Smooth muscle cell (in vitro differentiated cells): ENCODE data around the gene DNAJB12. TPM values are rescaled to one million over a fixed set of nuclear protein-coding genes. Genes with fewer than 3 reads are reported as not detected.
A peak's percentile ranks its signal among the peaks of the same experiment; 100 is the strongest.

Experiments used
- DNase-seq: peaks from one replicate; lab custom pipeline; 2025; ENCODE audit not compliant: unreplicated experiment; lab: John Stamatoyannopoulos, UW
- H2AFZ ChIP-seq: fragments of 200-600 bp; sonication (generic); 2 replicates; pipeline ENCODE4 v1.6.0; 2016; ENCODE audit warnings: antibody characterized with exemption, low read depth, mild to moderate bottlenecking
- H3F3A ChIP-seq: fragments of 200-600 bp; sonication (generic); 2 replicates; pipeline ENCODE4 v1.6.0; 2017; ENCODE audit warnings: antibody characterized with exemption, low read depth
- H3K27ac ChIP-seq: fragments of 200-600 bp; sonication (generic); 2 replicates; pipeline ENCODE4 v1.5.1; 2016; ENCODE audit warnings: low read depth, mild to moderate bottlenecking
- H3K27me3 ChIP-seq: fragments of 200-600 bp; sonication (generic); 2 replicates; pipeline ENCODE4 v1.6.1; 2016; ENCODE audit warnings: low read depth, mild to moderate bottlenecking
- H3K36me3 ChIP-seq: fragments of 200-600 bp; sonication (generic); 2 replicates; pipeline ENCODE4 v1.5.1; 2016; ENCODE audit warnings: low read depth
- H3K4me1 ChIP-seq: fragments of 200-600 bp; sonication (generic); 2 replicates; pipeline ENCODE4 v1.5.1; 2016; ENCODE audit warnings: low read depth
- H3K4me2 ChIP-seq: fragments of 200-600 bp; sonication (generic); 2 replicates; pipeline ENCODE4 v1.6.0; 2016; ENCODE audit warnings: mild to moderate bottlenecking
- H3K4me3 ChIP-seq: fragments of 200-600 bp; sonication (generic); 2 replicates; pipeline ENCODE4 v1.5.1; 2016; ENCODE audit warnings: mild to moderate bottlenecking
- H3K79me2 ChIP-seq: fragments of 200-600 bp; sonication (generic); 2 replicates; pipeline ENCODE4 v1.6.0; 2016; ENCODE audit warnings: low read depth, mild to moderate bottlenecking
- H3K9ac ChIP-seq: fragments of 200-600 bp; sonication (generic); 2 replicates; pipeline ENCODE4 v1.6.0; 2016; ENCODE audit warnings: low read depth
- H3K9me3 ChIP-seq: fragments of 200-600 bp; sonication (generic); replicated peaks from 2 replicates; pipeline ENCODE4 v1.5.1; 2016; ENCODE audit warnings: low read depth
- H4K20me1 ChIP-seq: fragments of 200-600 bp; sonication (generic); 2 replicates; pipeline ENCODE4 v1.6.0; 2016; ENCODE audit warnings: low read depth
- CTCF ChIP-seq: fragments of 200-600 bp; sonication (generic); IDR thresholded peaks from 2 replicates; pipeline ENCODE4 v1.5.1; 2017; ENCODE audit warnings: borderline replicate concordance, mild to moderate bottlenecking, antibody characterized with exemption; ENCODE audit not compliant: insufficient read depth, poor library complexity, severe bottlenecking
- WGBS: methylation state at CpG from one replicate; pipeline ENCODE4 v1.1.7; 2016; ENCODE audit warnings: low lambda C conversion rate; 5-methylcytosine and 5-hydroxymethylcytosine counted together
- polyA plus RNA-seq: library from polyadenylated mRNA; unstranded; fragments of >200 nt; fragmentation: Nextera tagmentation; extraction: Ambion mirVana; gene quantifications from 2 replicates; pipeline ENCODE4 v1.2.1, GENCODE V29; 2016
- total RNA-seq: library from RNA; depleted of rRNA; stranded (reverse); fragments of >200 nt; gene quantifications from 2 replicates; pipeline ENCODE4 v1.2.3, GENCODE V29; 2014

The DNAJB12 gene
- total and polyA plus RNA-seq, 2 experiments from 2014 or later = 12.5 to 24.5 TPM

GRCh38 chr10:72316386-72316700 lies 38.4 kb downstream of the DNAJB12 start:
- Histone ChIP-seq H3K9ac (no peak overlapping the region), H3F3A (peaks cover 9% of the 10 kb centered on the region), H3K27ac (no peak overlapping the region), H3K79me2 (no peaks in the 10 kb centered on the region), H3K9me3 (no peaks in the 10 kb centered on the region), H3K27me3 (no peaks in the 10 kb centered on the region), H3K4me1 (peaks cover 13% of the 10 kb centered on the region), H3K4me3 (no peak overlapping the region), H4K20me1 (no peaks in the 10 kb centered on the region), H3K36me3 (no peaks in the 10 kb centered on the region), H2AFZ (no peak overlapping the region), H3K4me2 (no peak overlapping the region)
- 94% methylated on average over 3 of the region's 3 CpGs for WGBS
- TF ChIP-seq CTCF = no peak
- DNase-seq = no peak

- no peaks in the 10 kb centered on the region for H4K20me1 ChIP-seq
- WGBS = 93% methylated on average over 2 of the region's 2 CpGs
- no peak overlapping the region for H3K4me2 ChIP-seq
- no peaks in the 10 kb centered on the region for H3K9me3 ChIP-seq
- H3K27me3 ChIP-seq = no peaks in the 10 kb centered on the region
- H3F3A ChIP-seq = peaks cover 8% of the 10 kb centered on the region
- no peak overlapping the region for H3K27ac ChIP-seq
- H3K4me1 ChIP-seq = peaks cover 8% of the 10 kb centered on the region
- no peaks in the 10 kb centered on the region for H3K36me3 ChIP-seq
- no peak for DNase-seq
- H3K79me2 ChIP-seq = no peaks in the 10 kb centered on the region
- no peak overlapping the region for H3K9ac ChIP-seq
- no peak for TF ChIP-seq CTCF
- no peak overlapping the region for H2AFZ ChIP-seq
- no peak overlapping the region for H3K4me3 ChIP-seq
Measured at GRCh38 chr10:72315611-72316385, 38.9 kb downstream of the DNAJB12 start.

- H2AFZ ChIP-seq = no peak overlapping the region
- no peak overlapping the region for H3K9ac ChIP-seq
- no peaks in the 10 kb centered on the region for H3K27me3 ChIP-seq
- peak overlapping the region; percentile 7 for H3K4me2 ChIP-seq
- H3K4me3 ChIP-seq = no peak overlapping the region
- no peaks in the 10 kb centered on the region for H4K20me1 ChIP-seq
- peaks cover 3% of the 10 kb centered on the region for H3F3A ChIP-seq
- no peaks in the 10 kb centered on the region for H3K9me3 ChIP-seq
- 79% methylated on average over 7 of the region's 7 CpGs for WGBS
- peaks cover 8% of the 10 kb centered on the region for H3K4me1 ChIP-seq
- H3K36me3 ChIP-seq = no peaks in the 10 kb centered on the region
- no peak overlapping the region for H3K27ac ChIP-seq
- no peak for DNase-seq
- TF ChIP-seq CTCF = no peak
- no peaks in the 10 kb centered on the region for H3K79me2 ChIP-seq
Measured at GRCh38 chr10:72315054-72315453, 39.7 kb downstream of the DNAJB12 start.

- no peaks in the 10 kb centered on the region for H3K9me3 ChIP-seq
- WGBS = 97% methylated on average over 7 of the region's 7 CpGs
- H3K27me3 ChIP-seq = no peaks in the 10 kb centered on the region
- TF ChIP-seq CTCF = no peak
- no peak overlapping the region for H3K4me3 ChIP-seq
- no peaks in the 10 kb centered on the region for H3K79me2 ChIP-seq
- H3K27ac ChIP-seq = no peak overlapping the region
- no peak overlapping the region for H2AFZ ChIP-seq
- H3K9ac ChIP-seq = no peak overlapping the region
- no peaks in the 10 kb centered on the region for H4K20me1 ChIP-seq
- H3F3A ChIP-seq = no peaks in the 10 kb centered on the region
- H3K4me1 ChIP-seq = peaks cover 6% of the 10 kb centered on the region
- no peak overlapping the region for H3K4me2 ChIP-seq
- H3K36me3 ChIP-seq = no peaks in the 10 kb centered on the region
- no peak for DNase-seq
Measured at GRCh38 chr10:72314263-72314662, 40.5 kb downstream of the DNAJB12 start.
